ENCODE results near the gene KLHL24. TPM values are rescaled to one million over a fixed set of nuclear protein-coding genes. Genes with fewer than 3 reads are reported as not detected.

Gene KLHL24
- total RNA-seq, 4 donors from 2014 or later: 46.5 to 102 (median 58.8) TPM

- TF ChIP-seq CTCF (IDR thresholded peaks at IDR 0.05) (no peak), EP300 (IDR thresholded peaks at IDR 0.05) (no peak), POLR2A (IDR thresholded peaks at IDR 0.05) (no peak), POLR2AphosphoS5 (IDR thresholded peaks at IDR 0.05) (no peak)
- Histone ChIP-seq H3K9me3 (no peaks in the 10 kb centered on the region), H3K27ac (no peak overlapping the region), H3K36me3 (peaks cover 66% of the 10 kb centered on the region), H3K27me3 (no peaks in the 10 kb centered on the region), H3K4me1 (no peaks in the 10 kb centered on the region), H3K4me3 (no peak overlapping the region)
- 90% methylated on average over 3 of the region's 3 CpGs for WGBS
- no peak for DNase-seq (ENCODE audit: low spot score in 2 of 2)
These were observed 82.6 kb downstream of the KLHL24 start for GRCh38 chr3:183718012-183718411.

- Histone ChIP-seq H3K36me3 (peaks cover 86% of the 10 kb centered on the region), H3K4me3 (no peak overlapping the region), H3K4me1 (no peaks in the 10 kb centered on the region), H3K27ac (no peak overlapping the region), H3K9me3 (no peaks in the 10 kb centered on the region), H3K27me3 (no peaks in the 10 kb centered on the region)
- WGBS: 73% methylated on average over 6 of the region's 6 CpGs
- TF ChIP-seq CTCF (IDR thresholded peaks at IDR 0.05) (no peak), POLR2AphosphoS5 (IDR thresholded peaks at IDR 0.05) (no peak), EP300 (IDR thresholded peaks at IDR 0.05) (no peak), POLR2A (IDR thresholded peaks at IDR 0.05) (no peak)
- DNase-seq (ENCODE audit: low spot score in 2 of 2): no peak
These were observed 90.0 kb downstream of the KLHL24 start for GRCh38 chr3:183725387-183725786.

GRCh38 chr3:183728204-183728603 is 92.8 kb downstream of the KLHL24 start:
- Histone ChIP-seq H3K27me3 (no peaks in the 10 kb centered on the region), H3K9me3 (no peaks in the 10 kb centered on the region), H3K4me1 (no peaks in the 10 kb centered on the region), H3K27ac (no peak overlapping the region), H3K36me3 (peaks cover 80% of the 10 kb centered on the region), H3K4me3 (no peak overlapping the region)
- WGBS: 87% methylated on average over 1 of the region's 1 CpG
- DNase-seq (ENCODE audit: low spot score in 2 of 2): no peak
- TF ChIP-seq CTCF (IDR thresholded peaks at IDR 0.05) (no peak), POLR2A (IDR thresholded peaks at IDR 0.05) (no peak), POLR2AphosphoS5 (IDR thresholded peaks at IDR 0.05) (no peak), EP300 (IDR thresholded peaks at IDR 0.05) (no peak)

GRCh38 chr3:183730361-183730760 is 94.9 kb downstream of the KLHL24 start:
- no peaks in the 10 kb centered on the region for H3K9me3 ChIP-seq
- no peak for DNase-seq (ENCODE audit: low spot score in 2 of 2)
- no peak overlapping the region for H3K27ac ChIP-seq
- H3K27me3 ChIP-seq: no peaks in the 10 kb centered on the region
- H3K4me3 ChIP-seq: no peak overlapping the region
- peaks cover 70% of the 10 kb centered on the region for H3K36me3 ChIP-seq
- WGBS: 92% methylated on average over 2 of the region's 2 CpGs
- no peaks in the 10 kb centered on the region for H3K4me1 ChIP-seq
- no peak for TF ChIP-seq POLR2AphosphoS5 (IDR thresholded peaks at IDR 0.05)
- TF ChIP-seq CTCF (IDR thresholded peaks at IDR 0.05): no peak
- TF ChIP-seq EP300 (IDR thresholded peaks at IDR 0.05): no peak
- no peak for TF ChIP-seq POLR2A (IDR thresholded peaks at IDR 0.05)

- H3K4me3 ChIP-seq: no peak overlapping the region
- H3K27me3 ChIP-seq: no peaks in the 10 kb centered on the region
- WGBS: 85% methylated on average over 5 of the region's 5 CpGs
- no peaks in the 10 kb centered on the region for H3K4me1 ChIP-seq
- peaks cover 71% of the 10 kb centered on the region for H3K36me3 ChIP-seq
- no peak for TF ChIP-seq EP300 (IDR thresholded peaks at IDR 0.05)
- TF ChIP-seq CTCF (IDR thresholded peaks at IDR 0.05): no peak
- TF ChIP-seq POLR2AphosphoS5 (IDR thresholded peaks at IDR 0.05): no peak
- TF ChIP-seq POLR2A (IDR thresholded peaks at IDR 0.05): no peak
- no peaks in the 10 kb centered on the region for H3K9me3 ChIP-seq
- no peak overlapping the region for H3K27ac ChIP-seq
- DNase-seq (ENCODE audit: low spot score in 2 of 2): no peak
These were observed 96.2 kb downstream of the KLHL24 start for GRCh38 chr3:183731611-183732010.
